CD4-positive, alpha-beta T cell treated with Interleukin-12 subunit alpha and Interleukin-12 subunit beta, for 1 hour (primary cell): ENCODE results near the gene DDX1.

ENCODE experiments used
- DNase-seq: peaks from one replicate; pipeline ENCODE4 v3.0.0-alpha.2; 2020

DDX1 gene

GRCh38 chr2:15649561-15650255 lies 58.0 kb downstream of the DDX1 start:
- DNase-seq, result no peak

- no peak for DNase-seq
These were observed 59.1 kb downstream of the DDX1 start for GRCh38 chr2:15650616-15651366.

GRCh38 chr2:15651367-15651727 lies 59.7 kb downstream of the DDX1 start:
- DNase-seq, result no peak

- no peak for DNase-seq
These were observed 60.6 kb downstream of the DDX1 start for GRCh38 chr2:15652252-15652651.

- no peak for DNase-seq
These were observed 61.1 kb downstream of the DDX1 start for GRCh38 chr2:15652801-15653200.

GRCh38 chr2:15653806-15654726 lies 62.4 kb downstream of the DDX1 start:
- DNase-seq, result no peak

GRCh38 chr2:15654727-15655073 lies 63.0 kb downstream of the DDX1 start:
- no peak for DNase-seq

- DNase-seq, result no peak
These were observed 63.6 kb downstream of the DDX1 start for GRCh38 chr2:15655123-15655887.

GRCh38 chr2:15656090-15656489 lies 64.4 kb downstream of the DDX1 start:
- DNase-seq, result no peak

GRCh38 chr2:15657759-15658158 lies 66.1 kb downstream of the DDX1 start:
- no peak for DNase-seq

GRCh38 chr2:15658911-15659310 lies 67.2 kb downstream of the DDX1 start:
- DNase-seq, result no peak

GRCh38 chr2:15660491-15661294 lies 69.0 kb downstream of the DDX1 start:
- DNase-seq, result no peak

- no peak for DNase-seq
These were observed 69.6 kb downstream of the DDX1 start for GRCh38 chr2:15661295-15661569.

GRCh38 chr2:15662026-15662425 lies 70.4 kb downstream of the DDX1 start:
- DNase-seq, result no peak

- no peak for DNase-seq
These were observed 70.9 kb downstream of the DDX1 start for GRCh38 chr2:15662579-15662978.

GRCh38 chr2:15663802-15664201 lies 72.1 kb downstream of the DDX1 start:
- no peak for DNase-seq

GRCh38 chr2:15664273-15665066 lies 72.8 kb downstream of the DDX1 start:
- DNase-seq, result no peak

- no peak for DNase-seq
These were observed 73.6 kb downstream of the DDX1 start for GRCh38 chr2:15665067-15665942.

GRCh38 chr2:15665943-15666460 lies 74.3 kb downstream of the DDX1 start:
- no peak for DNase-seq
